HEK293T (cell line): Measurements from ENCODE around the gene PAFAH1B2.

Source experiments
- CTCF ChIA-PET: fragments of 350-600 bp; formaldehyde crosslinking; extraction: SDS; loops from one replicate; lab custom pipeline; 2021; ENCODE audit warnings: antibody characterized with exemption, inconsistent platforms; lab: Yijun Ruan, JAX
- POLR2A ChIA-PET: fragments of 350-600 bp; formaldehyde crosslinking; extraction: SDS; loops from one replicate; lab custom pipeline; 2020; ENCODE audit warnings: antibody characterized with exemption, inconsistent platforms; lab: Yijun Ruan, JAX
- DNase-seq: peaks from one replicate; pipeline ENCODE4 v3.0.0; 2012; ENCODE audit warnings: mixed read lengths; ENCODE audit errors: extremely low spot score
- ARNT ChIP-seq: fragments of 450-650 bp; IDR thresholded peaks from 2 replicates; pipeline ENCODE4 v1.6.1; 2017; ENCODE audit warnings: mild to moderate bottlenecking
- BHLHE40 ChIP-seq: fragments of 450-650 bp; IDR thresholded peaks from 2 replicates; pipeline ENCODE4 v1.6.1; 2016; ENCODE audit warnings: mild to moderate bottlenecking, moderate library complexity, borderline replicate concordance
- CTBP1 ChIP-seq: fragments of 450-650 bp; IDR thresholded peaks from 2 replicates; pipeline ENCODE4 v1.6.1; 2016; ENCODE audit warnings: borderline replicate concordance
- ELF4 ChIP-seq: fragments of 450-650 bp; IDR thresholded peaks from 2 replicates; pipeline ENCODE4 v1.6.1; 2017; ENCODE audit warnings: antibody characterized with exemption
- FOXA1 ChIP-seq: fragments of 450-650 bp; IDR thresholded peaks from 2 replicates; pipeline ENCODE4 v1.6.1; 2016; ENCODE audit warnings: mild to moderate bottlenecking
- FOXK2 ChIP-seq: fragments of 450-650 bp; IDR thresholded peaks from 2 replicates; pipeline ENCODE4 v1.6.1; 2016; ENCODE audit warnings: mild to moderate bottlenecking
- FOXM1 ChIP-seq: fragments of 450-650 bp; IDR thresholded peaks from 2 replicates; pipeline ENCODE4 v1.6.1; 2017; ENCODE audit warnings: mild to moderate bottlenecking, borderline replicate concordance
- HDGF ChIP-seq: fragments of 450-650 bp; IDR thresholded peaks from 2 replicates; pipeline ENCODE4 v1.6.1; 2017; ENCODE audit warnings: antibody characterized with exemption, borderline replicate concordance
- L3MBTL2 ChIP-seq: fragments of 450-650 bp; conservative IDR thresholded peaks from 2 replicates; pipeline ENCODE4 v1.6.1; 2016; ENCODE audit warnings: mild to moderate bottlenecking
- LEF1 ChIP-seq: fragments of 450-650 bp; IDR thresholded peaks from 2 replicates; pipeline ENCODE4 v1.6.1; 2017; ENCODE audit warnings: mild to moderate bottlenecking, borderline replicate concordance
- NFRKB ChIP-seq: fragments of 450-650 bp; IDR thresholded peaks from 2 replicates; pipeline ENCODE4 v1.6.1; 2016; ENCODE audit warnings: mild to moderate bottlenecking, moderate library complexity
- SP1 ChIP-seq: fragments of 450-650 bp; IDR thresholded peaks from 2 replicates; pipeline ENCODE4 v1.6.1; 2017
- TARDBP ChIP-seq: fragments of 450-650 bp; IDR thresholded peaks from 2 replicates; pipeline ENCODE4 v1.6.1; 2016
- ZNF384 ChIP-seq: fragments of 450-650 bp; IDR thresholded peaks from 2 replicates; pipeline ENCODE4 v1.6.1; 2016
- TF ChIP-seq, protein P1 (sequence below): fragments of 450-650 bp; IDR thresholded peaks from 2 replicates; pipeline ENCODE4 v1.6.1; 2016

The PAFAH1B2 gene

GRCh38 chr11:117143390-117143789 is 697 bp upstream of the PAFAH1B2 start:
- no peak for TF ChIP-seq HDGF
- CTCF ChIA-PET = no interaction called here
- POLR2A ChIA-PET = interaction anchor here (0.9 to 4.1 kb wide), 11 partner anchors 9 to 356 kb away, joined by 3 to 58 read pairs (median 5); partner anchors contain the start of genes PCSK7, RNF214, SIDT2 and SIK3
- DNase-seq = peak; percentile 56

DNA sequence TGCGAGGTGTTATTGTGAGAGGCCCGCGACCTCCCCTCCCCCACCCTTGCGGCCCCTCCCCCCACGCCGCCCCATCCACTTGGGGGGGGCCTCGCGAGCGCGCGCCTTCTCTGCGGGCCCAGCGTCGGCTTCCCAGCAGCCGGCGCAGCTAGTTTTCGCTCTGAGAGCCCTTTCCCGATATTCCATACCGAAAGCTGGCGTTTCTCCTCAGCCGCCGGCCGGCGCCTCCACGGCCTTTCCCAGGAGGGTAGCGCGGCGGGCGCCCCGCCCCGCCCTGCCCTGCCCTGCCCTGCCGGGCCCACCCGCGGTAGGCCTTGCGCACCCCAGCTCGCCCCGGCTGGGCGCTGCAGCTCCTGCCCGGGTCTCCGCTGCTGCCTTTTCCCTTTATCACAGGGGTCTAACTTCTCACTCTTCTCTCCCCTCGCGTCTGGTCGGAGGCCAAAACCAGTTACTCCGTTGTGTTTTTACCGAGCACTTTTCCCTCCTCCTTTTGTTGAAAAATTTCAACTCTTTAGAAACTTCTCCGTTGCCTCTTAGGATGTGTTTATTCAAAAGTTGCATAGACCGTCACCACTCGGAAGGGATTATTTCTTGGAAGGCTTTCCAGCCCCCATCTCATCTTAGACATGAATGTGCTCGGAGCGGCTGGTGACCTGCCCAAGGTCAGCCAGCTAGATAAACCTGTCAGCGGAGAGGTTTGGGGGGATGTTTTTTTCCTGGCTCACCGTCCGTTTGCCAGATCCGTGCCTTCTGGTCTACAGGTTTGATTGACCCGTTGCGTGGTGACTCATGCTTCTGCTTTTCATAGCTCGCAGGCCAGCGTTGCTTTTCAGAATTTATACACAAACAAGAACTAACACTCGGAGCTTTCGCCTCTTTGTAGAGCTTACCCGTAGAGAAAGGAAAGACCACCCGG is 648 bp downstream of the PAFAH1B2 start:
- POLR2A ChIA-PET = interaction anchor here (0.6 to 4.1 kb wide), 14 partner anchors 10 to 430 kb away, joined by 3 to 58 read pairs (median 5); partner anchors contain the start of genes BUD13, PCSK7, RNF214 and SIDT2
- peak; percentile 23; the same call in 1 of the 2 replicates for TF ChIP-seq FOXM1
- TF ChIP-seq ARNT = no peak
- CTCF ChIA-PET = interaction anchor here (0.6 to 0.9 kb wide), 2 partner anchors 10 to 166 kb away, joined by 3 to 6 read pairs; no protein-coding TSS in a partner anchor
- DNase-seq = peak; percentile 67

GRCh38 chr11:117145393-117145761 is 1.3 kb downstream of the PAFAH1B2 start:
- peak; percentile 59 for DNase-seq
- ChIA-PET POLR2A (interaction anchor here (0.6 to 4.1 kb wide), 7 partner anchors 17 to 372 kb away, joined by 3 to 58 read pairs (median 7); partner anchors contain the start of genes BUD13 and SIDT2), CTCF (interaction anchor here (0.6 to 0.9 kb wide), 3 partner anchors 9 to 167 kb away, joined by 3 to 6 read pairs (median 3); no protein-coding TSS in a partner anchor)
- TF ChIP-seq, protein P1, sequence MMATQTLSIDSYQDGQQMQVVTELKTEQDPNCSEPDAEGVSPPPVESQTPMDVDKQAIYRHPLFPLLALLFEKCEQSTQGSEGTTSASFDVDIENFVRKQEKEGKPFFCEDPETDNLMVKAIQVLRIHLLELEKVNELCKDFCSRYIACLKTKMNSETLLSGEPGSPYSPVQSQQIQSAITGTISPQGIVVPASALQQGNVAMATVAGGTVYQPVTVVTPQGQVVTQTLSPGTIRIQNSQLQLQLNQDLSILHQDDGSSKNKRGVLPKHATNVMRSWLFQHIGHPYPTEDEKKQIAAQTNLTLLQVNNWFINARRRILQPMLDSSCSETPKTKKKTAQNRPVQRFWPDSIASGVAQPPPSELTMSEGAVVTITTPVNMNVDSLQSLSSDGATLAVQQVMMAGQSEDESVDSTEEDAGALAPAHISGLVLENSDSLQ = peak; percentile 88
- TF ChIP-seq ELF4 = no peak

DNA sequence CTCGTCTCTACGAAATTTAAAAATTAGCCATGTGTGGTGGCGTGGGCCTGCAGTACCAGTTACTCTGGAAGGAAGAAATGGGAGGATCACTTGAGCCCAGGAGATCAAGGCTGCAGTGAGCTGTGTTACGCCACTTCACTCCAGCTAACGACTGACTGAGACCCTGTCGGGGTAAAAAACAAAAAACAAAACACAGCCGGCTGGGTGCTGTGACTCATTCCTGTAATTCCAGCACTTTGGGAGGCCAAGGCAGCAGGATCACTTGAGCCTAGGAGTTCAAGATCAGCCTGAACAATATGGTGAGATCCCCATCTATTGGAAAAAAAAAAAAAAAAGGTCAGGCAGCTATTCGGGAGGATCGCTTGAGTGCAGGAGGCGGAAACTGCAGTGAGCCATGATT is 2.4 kb downstream of the PAFAH1B2 start:
- no peak for TF ChIP-seq NFRKB
- TF ChIP-seq TARDBP = no peak
- no peak for TF ChIP-seq ARNT
- ChIA-PET POLR2A (interaction anchor here (3.7 to 4.1 kb wide), 2 partner anchors 25 to 34 kb away, joined by 24 to 58 read pairs; partner anchors contain the start of gene SIDT2), CTCF (interaction anchor here (0.6 kb wide), 1 partner anchor 380 kb away, joined by 3 read pairs; no protein-coding TSS in a partner anchor)
- no peak for DNase-seq

DNA sequence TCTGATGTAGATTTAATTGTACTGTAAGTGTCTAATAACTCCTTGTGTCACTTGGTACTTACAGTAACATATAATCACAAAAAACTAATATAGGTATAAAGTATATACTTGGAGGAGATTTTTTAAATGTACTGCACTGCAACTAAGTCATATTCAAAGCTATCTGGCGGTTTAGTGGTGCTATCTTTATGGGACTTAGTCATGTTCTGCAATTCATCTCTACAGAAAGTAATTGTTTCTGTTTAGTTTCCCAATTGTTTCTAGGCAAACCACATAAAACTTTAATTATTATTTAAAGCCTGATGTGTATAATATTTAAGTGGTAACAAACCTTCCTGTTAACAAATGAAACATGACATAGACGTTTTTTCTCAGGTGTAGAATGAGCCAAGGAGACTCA is 8.0 kb downstream of the PAFAH1B2 start:
- POLR2A ChIA-PET = interaction anchor here (0.9 kb wide), 1 partner anchor 9 kb away, joined by 3 read pairs; the partner anchor contains the start of gene PAFAH1B2
- no peak for DNase-seq
- TF ChIP-seq HDGF (no peak), ZNF384 (no peak), TARDBP (no peak)
- CTCF ChIA-PET = no interaction called here

GRCh38 chr11:117154468-117154867 is 10.4 kb downstream of the PAFAH1B2 start:
- CTCF ChIA-PET = interaction anchor here (0.8 to 0.9 kb wide), 2 partner anchors 9 to 72 kb away, joined by 3 read pairs; no protein-coding TSS in a partner anchor
- TF ChIP-seq ARNT (no peak), SP1 (no peak), FOXK2 (no peak), LEF1 (no peak), HDGF (no peak), BHLHE40 (no peak), TARDBP (no peak), FOXA1 (no peak), CTBP1 (no peak), FOXM1 (no peak), ZNF384 (no peak)
- TF ChIP-seq, protein P1 = no peak

GRCh38 chr11:117157507-117157906 is 13.4 kb downstream of the PAFAH1B2 start:
- no peak for DNase-seq
- ChIA-PET POLR2A (no interaction called here), CTCF (interaction anchor here (0.5 kb wide), 1 partner anchor 75 kb away, joined by 3 read pairs; the partner anchor contains the start of gene RNF214)
- no peak for TF ChIP-seq LEF1
- TF ChIP-seq ELF4 = no peak
- no peak for TF ChIP-seq CTBP1
- TF ChIP-seq HDGF = no peak
- no peak for TF ChIP-seq ARNT
- TF ChIP-seq, protein P1 = no peak
- TF ChIP-seq TARDBP = no peak
- TF ChIP-seq FOXK2 = no peak
- no peak for TF ChIP-seq L3MBTL2
- no peak for TF ChIP-seq BHLHE40
- no peak for TF ChIP-seq FOXM1
- TF ChIP-seq NFRKB = no peak
- TF ChIP-seq FOXA1 = no peak

More at GRCh38 chr11:117154468-117154867, 10.4 kb downstream of the PAFAH1B2 start:
- POLR2A ChIA-PET = interaction anchor here (1.3 kb wide), 1 partner anchor 10 kb away, joined by 7 read pairs; the partner anchor contains the start of gene PAFAH1B2
- DNase-seq = no peak
